HG03025 (cell line): ENCODE results near the gene TRIM17.

Source experiments
- ATAC-seq: cut with Tn5 transposase; IDR thresholded peaks from one replicate; pipeline ENCODE4 v1.9.1; 2021; ENCODE audit warnings: mild to moderate bottlenecking, moderate library complexity; ENCODE audit not compliant: unreplicated experiment, low FRiP score

Gene TRIM17

GRCh38 chr1:228371741-228372182 is 44.9 kb downstream of the TRIM17 start:
- no peak for ATAC-seq

- ATAC-seq = no peak
These were observed 45.5 kb downstream of the TRIM17 start for GRCh38 chr1:228370941-228371740.

- no peak for ATAC-seq
These were observed 46.2 kb downstream of the TRIM17 start for GRCh38 chr1:228370439-228370940.

- no peak for ATAC-seq
These were observed 46.8 kb downstream of the TRIM17 start for GRCh38 chr1:228369608-228370438.

- no peak for ATAC-seq
These were observed 47.7 kb downstream of the TRIM17 start for GRCh38 chr1:228368801-228369607.

- ATAC-seq = no peak
These were observed 48.6 kb downstream of the TRIM17 start for GRCh38 chr1:228367798-228368791.

- no peak for ATAC-seq
These were observed 49.6 kb downstream of the TRIM17 start for GRCh38 chr1:228366866-228367741.

- ATAC-seq = no peak
These were observed 50.4 kb downstream of the TRIM17 start for GRCh38 chr1:228366062-228366865.

GRCh38 chr1:228365271-228366061 is 51.2 kb downstream of the TRIM17 start:
- no peak for ATAC-seq

GRCh38 chr1:228364706-228365213 is 51.9 kb downstream of the TRIM17 start:
- no peak for ATAC-seq

GRCh38 chr1:228364068-228364705 is 52.5 kb downstream of the TRIM17 start:
- ATAC-seq = no peak

GRCh38 chr1:228363686-228364067 is 53.0 kb downstream of the TRIM17 start:
- no peak for ATAC-seq

- ATAC-seq = no peak
These were observed 53.7 kb downstream of the TRIM17 start for GRCh38 chr1:228362884-228363450.

GRCh38 chr1:228362141-228362883 is 54.3 kb downstream of the TRIM17 start:
- no peak for ATAC-seq
